Retinal pigment epithelial cell (primary cell): ENCODE measurements around the gene HIGD2A.

Source experiments
- DNase-seq: peaks from one replicate; pipeline ENCODE4 v3.0.0-alpha.2; 2010; ENCODE audit warnings: low read depth
- H3K4me3 ChIP-seq: 2 replicates; pipeline ENCODE4 v1.5.1; 2011; ENCODE audit warnings: mild to moderate bottlenecking, low read length, control low read depth, moderate library complexity
- TF ChIP-seq, protein P1 (sequence below): conservative IDR thresholded peaks from 2 replicates; pipeline ENCODE4 v1.5.1; 2011; ENCODE audit warnings: low read depth, low read length, control low read depth, inconsistent platforms

Gene HIGD2A

DNA sequence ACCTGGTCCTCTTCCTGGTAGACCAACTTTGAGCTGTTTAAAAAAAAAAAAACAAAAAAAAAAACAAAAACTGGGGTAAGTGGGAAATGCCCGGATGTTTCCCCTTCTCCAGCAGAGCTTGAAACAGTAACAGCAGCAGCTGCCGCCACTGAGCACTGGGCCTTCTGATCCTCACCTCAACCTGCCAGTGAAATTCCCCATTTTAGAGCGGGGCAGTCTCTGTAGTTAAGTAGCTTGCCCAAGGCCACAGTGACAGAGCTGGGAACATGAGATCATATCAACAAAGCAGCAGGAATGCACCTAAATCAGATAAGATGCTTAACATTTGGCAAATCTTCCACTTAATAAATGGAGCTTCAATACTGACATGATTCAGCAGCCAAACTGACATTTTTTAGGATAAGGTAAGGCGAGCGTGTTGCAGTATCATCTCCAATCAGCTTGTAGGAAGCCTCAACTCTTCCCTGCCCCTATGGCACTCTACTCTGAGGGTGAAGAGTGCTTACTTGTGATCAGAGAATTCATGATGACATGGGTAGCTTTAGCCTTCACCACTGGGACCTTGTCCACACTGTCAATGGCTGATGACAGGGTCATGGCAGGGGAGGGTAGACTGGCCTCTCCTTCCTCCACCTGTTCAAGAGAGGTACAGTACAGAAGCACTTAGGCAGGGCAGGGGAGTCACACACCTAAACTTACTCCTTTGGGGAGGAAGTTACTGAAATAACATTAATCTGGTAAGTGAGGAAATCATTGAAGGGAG is 36.3 kb upstream of the HIGD2A start:
- TF ChIP-seq, protein P1, sequence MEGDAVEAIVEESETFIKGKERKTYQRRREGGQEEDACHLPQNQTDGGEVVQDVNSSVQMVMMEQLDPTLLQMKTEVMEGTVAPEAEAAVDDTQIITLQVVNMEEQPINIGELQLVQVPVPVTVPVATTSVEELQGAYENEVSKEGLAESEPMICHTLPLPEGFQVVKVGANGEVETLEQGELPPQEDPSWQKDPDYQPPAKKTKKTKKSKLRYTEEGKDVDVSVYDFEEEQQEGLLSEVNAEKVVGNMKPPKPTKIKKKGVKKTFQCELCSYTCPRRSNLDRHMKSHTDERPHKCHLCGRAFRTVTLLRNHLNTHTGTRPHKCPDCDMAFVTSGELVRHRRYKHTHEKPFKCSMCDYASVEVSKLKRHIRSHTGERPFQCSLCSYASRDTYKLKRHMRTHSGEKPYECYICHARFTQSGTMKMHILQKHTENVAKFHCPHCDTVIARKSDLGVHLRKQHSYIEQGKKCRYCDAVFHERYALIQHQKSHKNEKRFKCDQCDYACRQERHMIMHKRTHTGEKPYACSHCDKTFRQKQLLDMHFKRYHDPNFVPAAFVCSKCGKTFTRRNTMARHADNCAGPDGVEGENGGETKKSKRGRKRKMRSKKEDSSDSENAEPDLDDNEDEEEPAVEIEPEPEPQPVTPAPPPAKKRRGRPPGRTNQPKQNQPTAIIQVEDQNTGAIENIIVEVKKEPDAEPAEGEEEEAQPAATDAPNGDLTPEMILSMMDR, result no peak
- no peak overlapping the region for H3K4me3 ChIP-seq
- DNase-seq, result no peak

DNA sequence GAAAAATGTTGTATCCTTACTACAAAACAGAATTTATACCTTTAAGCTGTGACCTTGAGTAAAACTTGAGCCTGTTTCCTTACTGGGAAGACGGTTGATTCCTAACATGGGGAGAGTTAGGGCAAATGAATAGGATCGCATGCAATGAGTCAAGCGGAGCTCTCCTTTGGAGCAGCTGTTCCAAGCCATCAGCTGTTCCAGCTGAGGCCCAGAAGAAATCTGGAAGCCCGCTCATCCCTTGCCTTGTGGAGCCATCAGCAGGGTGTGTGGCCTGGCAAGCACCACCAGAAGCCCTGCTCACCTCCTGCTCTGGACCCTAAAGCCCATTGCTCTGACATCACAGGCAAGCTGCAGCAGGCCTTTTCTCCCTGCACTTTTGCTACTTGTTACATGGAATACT is 35.0 kb upstream of the HIGD2A start:
- DNase-seq, result no peak
- no peak overlapping the region for H3K4me3 ChIP-seq
- TF ChIP-seq, protein P1, result no peak

DNA sequence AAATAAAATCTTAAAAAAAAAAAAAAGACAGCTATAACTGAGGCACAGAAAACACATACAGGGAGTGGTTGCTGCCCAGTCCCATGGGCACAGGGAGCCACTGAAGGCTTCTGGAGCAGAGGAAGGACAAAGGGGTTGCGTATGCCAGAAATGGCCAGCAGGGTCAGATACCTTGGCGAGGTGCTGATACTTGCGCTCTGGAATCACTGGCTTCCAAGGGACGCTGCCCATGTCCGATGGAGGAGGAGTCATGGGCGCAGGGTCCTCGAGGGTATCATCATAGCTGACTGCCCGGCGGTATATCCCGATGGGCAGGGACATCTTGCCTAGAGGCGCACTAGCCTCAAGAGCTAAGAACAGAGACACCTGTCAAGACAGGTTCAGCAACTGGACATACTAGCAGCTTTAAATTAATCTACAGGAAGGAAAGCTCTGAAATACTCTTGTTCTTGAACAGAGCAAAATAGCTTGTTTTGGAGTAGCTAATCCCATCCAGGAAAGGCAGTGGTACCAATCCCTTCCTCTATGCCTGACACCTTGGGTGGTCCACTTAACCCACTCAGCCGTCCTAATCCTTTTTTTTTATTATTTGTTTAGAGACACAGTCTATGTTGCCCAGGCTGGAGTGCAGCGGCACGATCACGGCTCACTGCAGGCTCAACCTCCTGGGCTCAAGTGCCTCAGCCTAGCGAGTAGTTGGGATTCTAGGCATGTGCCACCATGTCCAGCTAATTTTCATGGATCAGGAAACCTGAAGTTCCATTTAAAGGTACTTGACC is 33.0 kb upstream of the HIGD2A start:
- no peak overlapping the region for H3K4me3 ChIP-seq
- no peak for DNase-seq
- TF ChIP-seq, protein P1, result peak; percentile 18

DNA sequence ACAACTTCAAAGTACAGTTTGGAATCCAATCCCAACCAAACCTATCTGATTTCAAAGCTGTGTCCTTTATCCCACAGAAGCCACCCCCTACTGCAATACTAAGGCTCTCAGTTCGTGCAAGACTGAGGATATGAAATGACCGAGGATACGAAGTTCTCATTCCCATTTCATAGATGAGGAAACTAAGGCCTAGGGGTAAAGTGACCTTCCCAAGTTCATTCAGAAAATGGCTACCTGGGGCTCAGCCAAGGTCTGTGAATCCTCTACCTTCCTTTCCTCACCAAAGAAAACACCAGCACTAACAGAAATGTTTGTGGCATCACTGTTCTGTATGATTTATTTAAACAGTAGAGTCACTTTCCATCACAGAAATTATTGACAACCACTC is 32.4 kb upstream of the HIGD2A start:
- no peak overlapping the region for H3K4me3 ChIP-seq
- no peak for DNase-seq
- TF ChIP-seq, protein P1, result no peak

DNA sequence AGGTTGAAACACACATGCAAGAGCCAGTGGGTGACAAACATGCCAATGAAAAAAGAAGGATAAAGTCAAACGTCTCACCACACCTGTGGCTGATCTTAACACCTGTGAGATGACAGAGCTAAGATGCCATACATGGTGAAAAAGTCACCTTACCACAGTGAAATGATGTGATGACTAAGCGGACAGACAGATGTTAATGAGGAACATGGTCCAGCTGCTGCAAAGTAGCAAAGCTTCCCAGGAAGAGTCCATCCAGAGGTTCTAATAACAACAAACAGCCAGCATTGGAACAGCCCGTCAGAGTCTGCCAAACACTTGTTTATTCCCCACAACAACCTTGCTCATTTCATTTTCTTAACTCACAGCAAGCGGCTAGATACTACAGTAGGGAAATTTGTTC is 28.9 kb upstream of the HIGD2A start:
- H3K4me3 ChIP-seq, result no peak overlapping the region
- TF ChIP-seq, protein P1, result no peak
- DNase-seq, result no peak

DNA sequence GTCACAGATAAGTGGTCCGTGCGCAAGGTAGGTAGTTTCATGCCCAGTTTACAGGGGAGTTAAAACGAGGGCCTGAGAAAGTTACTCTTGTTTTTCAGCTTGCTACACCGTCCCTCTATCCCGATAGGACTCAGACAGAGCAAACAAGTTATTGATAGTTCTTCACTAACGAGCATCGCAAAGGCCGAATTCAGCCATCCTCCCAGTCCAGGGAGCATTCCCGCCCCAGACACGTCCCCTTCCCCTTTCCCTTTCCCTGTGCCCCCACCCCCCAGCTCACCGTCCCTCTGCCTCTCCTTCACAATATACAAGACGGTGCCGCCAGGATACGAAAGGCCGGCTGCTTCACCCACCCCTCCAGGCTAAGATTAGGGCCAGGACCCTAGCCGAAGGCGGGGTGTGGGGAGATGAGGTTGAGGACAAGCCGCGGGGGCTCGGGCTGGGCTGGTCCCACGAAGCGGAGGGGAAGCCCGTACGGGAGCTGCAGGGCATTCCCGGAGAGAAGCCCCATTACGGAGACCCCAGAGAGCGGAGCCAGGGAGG is 27.6 kb upstream of the HIGD2A start:
- no peak for DNase-seq
- H3K4me3 ChIP-seq, result peak overlapping the region; percentile 94
- TF ChIP-seq, protein P1, result no peak
